RPMI7951 (cell line): Measurements from ENCODE around the gene INPP5D. TPM values are rescaled to one million over a fixed set of nuclear protein-coding genes. Genes with fewer than 3 reads are reported as not detected.
A peak's percentile ranks its signal among the peaks of the same experiment; 100 is the strongest.
"Not testable (repeated sequence)": the region's sequence is repeated elsewhere in the genome, so short reads cannot be mapped to it uniquely, and the experiment has no call there.

ENCODE experiments used
- DNase-seq: peaks from one replicate; pipeline ENCODE4 v3.0.0-alpha.2; 2012; ENCODE audit warnings: low read depth
- total RNA-seq: library from RNA; depleted of rRNA; stranded (reverse); fragments of >200 nt; shearing (Covaris generic); gene quantifications from 2 replicates; pipeline ENCODE4 v1.2.3, GENCODE V29; 2014

INPP5D gene
- total RNA-seq, 1 experiment from 2014 or later = 0.24 TPM

- DNase-seq = no peak
These were observed 56.8 kb downstream of the INPP5D start for GRCh38 chr2:233116946-233117345.

- DNase-seq = no peak
These were observed 57.2 kb downstream of the INPP5D start for GRCh38 chr2:233117351-233117750.

- DNase-seq = no peak
These were observed 57.9 kb downstream of the INPP5D start for GRCh38 chr2:233117811-233118647.

GRCh38 chr2:233118648-233119000 is 58.5 kb downstream of the INPP5D start:
- DNase-seq = no peak

GRCh38 chr2:233119123-233119522 is 59.0 kb downstream of the INPP5D start:
- no peak for DNase-seq

GRCh38 chr2:233119806-233120205 is 59.7 kb downstream of the INPP5D start:
- no peak for DNase-seq

- peak; percentile 37 for DNase-seq
These were observed 60.3 kb downstream of the INPP5D start for GRCh38 chr2:233120459-233120858.

- peak; percentile 73 for DNase-seq
These were observed 61.7 kb downstream of the INPP5D start for GRCh38 chr2:233121856-233122255.

- DNase-seq = no peak
These were observed 62.4 kb downstream of the INPP5D start for GRCh38 chr2:233122541-233122940.

GRCh38 chr2:233123576-233123975 is 63.4 kb downstream of the INPP5D start:
- not testable (repeated sequence) for DNase-seq

GRCh38 chr2:233124421-233125080 is 64.4 kb downstream of the INPP5D start:
- DNase-seq = no peak

- no peak for DNase-seq
These were observed 65.4 kb downstream of the INPP5D start for GRCh38 chr2:233125455-233126065.

GRCh38 chr2:233129351-233129978 is 69.3 kb downstream of the INPP5D start:
- peak; percentile 56 for DNase-seq

GRCh38 chr2:233130024-233130423 is 69.9 kb downstream of the INPP5D start:
- DNase-seq = no peak

- DNase-seq = no peak
These were observed 70.4 kb downstream of the INPP5D start for GRCh38 chr2:233130481-233131020.

GRCh38 chr2:233131936-233132720 is 72.0 kb downstream of the INPP5D start:
- DNase-seq = no peak

- DNase-seq = no peak
These were observed 73.1 kb downstream of the INPP5D start for GRCh38 chr2:233133239-233133638.

- no peak for DNase-seq
These were observed 75.3 kb downstream of the INPP5D start for GRCh38 chr2:233135421-233135820.

- DNase-seq = no peak
These were observed 76.9 kb downstream of the INPP5D start for GRCh38 chr2:233137040-233137439.

- no peak for DNase-seq
These were observed 80.0 kb downstream of the INPP5D start for GRCh38 chr2:233140077-233140585.

- DNase-seq = no peak
These were observed 80.8 kb downstream of the INPP5D start for GRCh38 chr2:233140978-233141377.
